HEK293 (cell line): ENCODE measurements around the gene TCF21.

Experiments used
- CTCF ChIA-PET: fragments of 350-600 bp; formaldehyde crosslinking; extraction: SDS; loops from one replicate; lab custom pipeline; 2021; ENCODE audit warnings: antibody characterized with exemption; lab: Yijun Ruan, JAX
- POLR2A ChIA-PET: fragments of 300-600 bp; formaldehyde crosslinking; extraction: SDS; loops from one replicate; lab custom pipeline; 2020; ENCODE audit warnings: antibody characterized with exemption, inconsistent platforms; lab: Yijun Ruan, JAX
- H3K27ac ChIP-seq: fragments of 200-500 bp; sonication (Bioruptor generic); 2 replicates; pipeline ENCODE4 v1.5.1; 2014; ENCODE audit warnings: low read depth, low read length, control low read depth, inconsistent platforms; ENCODE audit errors: extremely low read depth
- H3K36me3 ChIP-seq, 2 experiments: fragments of 200-500 bp in 1 of 2; sonication (Bioruptor generic) in 1 of 2; 1 replicate in 1 of 2; 2 replicates in 1 of 2; pipeline ENCODE4 v1.5.1; 2014 to 2017; ENCODE audit warnings: inconsistent platforms in 2 of 2, low read length in 2 of 2; ENCODE audit not compliant: control insufficient read depth in 2 of 2, insufficient read depth in 1 of 2
- H3K4me1 ChIP-seq: fragments of 200-500 bp; sonication (Bioruptor generic); 2 replicates; pipeline ENCODE4 v1.5.1; 2014; ENCODE audit warnings: mild to moderate bottlenecking, low read length, inconsistent platforms; ENCODE audit not compliant: control insufficient read depth, insufficient read depth
- H3K4me3 ChIP-seq: 2 replicates; pipeline ENCODE4 v1.5.1; 2011; ENCODE audit warnings: low read depth, mild to moderate bottlenecking, control low read depth, low read length, moderate library complexity
- H3K9me3 ChIP-seq: fragments of 200-500 bp; sonication (Bioruptor generic); 2 replicates; pipeline ENCODE4 v1.5.1; 2014; ENCODE audit warnings: low read depth, low read length, inconsistent platforms; ENCODE audit not compliant: control insufficient read depth, insufficient read depth
- MEIS1 ChIP-seq: sonication (generic); formaldehyde crosslinking; IDR thresholded peaks from 2 replicates; pipeline ENCODE4 v1.8.1; 2022; ENCODE audit warnings: missing genetic modification reagents, mild to moderate bottlenecking, borderline replicate concordance
- OVOL3 ChIP-seq: fragments of 450-650 bp; formaldehyde crosslinking; IDR thresholded peaks from 2 replicates; pipeline ENCODE4 v1.5.1; 2016; ENCODE audit warnings: missing biosample characterization, missing genetic modification characterization
- PRDM1 ChIP-seq: fragments of 450-650 bp; formaldehyde crosslinking; IDR thresholded peaks from 2 replicates; pipeline ENCODE4; 2016; ENCODE audit warnings: missing biosample characterization, missing genetic modification characterization
- RBAK ChIP-seq: fragments of 450-650 bp; formaldehyde crosslinking; IDR thresholded peaks from 2 replicates; pipeline ENCODE4 v1.5.1; 2016; ENCODE audit warnings: missing biosample characterization, missing genetic modification characterization
- ZBTB48 ChIP-seq: fragments of 450-650 bp; formaldehyde crosslinking; IDR thresholded peaks from 2 replicates; pipeline ENCODE4 v1.5.1; 2016; ENCODE audit warnings: missing biosample characterization, missing genetic modification characterization
- ZNF138 ChIP-seq: fragments of 450-650 bp; formaldehyde crosslinking; IDR thresholded peaks from 2 replicates; pipeline ENCODE4 v1.5.1; 2016; ENCODE audit warnings: missing biosample characterization, missing genetic modification characterization, borderline replicate concordance
- ZNF155 ChIP-seq: fragments of 450-650 bp; formaldehyde crosslinking; IDR thresholded peaks from 2 replicates; pipeline ENCODE4 v1.5.1; 2016; ENCODE audit warnings: missing biosample characterization, missing genetic modification characterization
- ZNF157 ChIP-seq: fragments of 450-650 bp; formaldehyde crosslinking; IDR thresholded peaks from 2 replicates; pipeline ENCODE4 v1.5.1; 2016; ENCODE audit warnings: missing biosample characterization, missing genetic modification characterization
- ZNF174 ChIP-seq: fragments of 450-650 bp; formaldehyde crosslinking; IDR thresholded peaks from 2 replicates; pipeline ENCODE4 v1.5.0; 2017; ENCODE audit warnings: missing biosample characterization, mild to moderate bottlenecking, missing genetic modification characterization
- ZNF19 ChIP-seq: fragments of 450-650 bp; formaldehyde crosslinking; IDR thresholded peaks from 2 replicates; pipeline ENCODE4; 2016; ENCODE audit warnings: missing biosample characterization, missing genetic modification characterization, low read depth
- ZNF239 ChIP-seq: fragments of 450-650 bp; formaldehyde crosslinking; IDR thresholded peaks from 2 replicates; pipeline ENCODE4 v1.5.1; 2016; ENCODE audit warnings: missing biosample characterization, missing genetic modification characterization
- ZNF274 ChIP-seq, 2 experiments: fragments of 200-500 bp in 1 of 2; fragments of 450-650 bp in 1 of 2; sonication (Bioruptor generic) in 1 of 2; formaldehyde crosslinking in 1 of 2; IDR thresholded peaks; 2 replicates each; pipeline versions ENCODE4 v1.5.1 to v1.6.1; 2014 to 2016; ENCODE audit warnings: borderline replicate concordance in 1 of 2, inconsistent platforms in 1 of 2, low read length in 1 of 2, missing biosample characterization in 1 of 2, missing genetic modification characterization in 1 of 2
- ZNF324 ChIP-seq: fragments of 450-650 bp; formaldehyde crosslinking; IDR thresholded peaks from 2 replicates; pipeline ENCODE4 v1.5.1; 2016; ENCODE audit warnings: missing biosample characterization, missing genetic modification characterization
- ZNF335 ChIP-seq: fragments of 450-650 bp; formaldehyde crosslinking; conservative IDR thresholded peaks from 2 replicates; pipeline ENCODE4 v1.5.1; 2016; ENCODE audit warnings: missing biosample characterization, missing genetic modification characterization
- ZNF366 ChIP-seq: fragments of 450-650 bp; formaldehyde crosslinking; conservative IDR thresholded peaks from 2 replicates; pipeline ENCODE4 v1.5.1; 2016; ENCODE audit warnings: missing biosample characterization, missing genetic modification characterization
- ZNF473 ChIP-seq: fragments of 450-650 bp; formaldehyde crosslinking; IDR thresholded peaks from 2 replicates; pipeline ENCODE4 v1.5.1; 2017; ENCODE audit warnings: missing biosample characterization, missing genetic modification characterization
- ZNF561 ChIP-seq: fragments of 450-650 bp; IDR thresholded peaks from 2 replicates; pipeline ENCODE4 v1.5.1; 2018; ENCODE audit warnings: missing biosample characterization, missing genetic modification characterization, borderline replicate concordance
- ZNF660 ChIP-seq: fragments of 450-650 bp; IDR thresholded peaks from 2 replicates; pipeline ENCODE4 v1.5.1; 2018; ENCODE audit warnings: missing biosample characterization, mild to moderate bottlenecking, missing genetic modification characterization
- ZNF701 ChIP-seq: fragments of 450-650 bp; formaldehyde crosslinking; IDR thresholded peaks from 2 replicates; pipeline ENCODE4 v1.5.1; 2016; ENCODE audit warnings: missing biosample characterization, missing genetic modification characterization
- ZNF777 ChIP-seq: fragments of 450-650 bp; formaldehyde crosslinking; IDR thresholded peaks from 2 replicates; pipeline ENCODE4 v1.5.1; 2017; ENCODE audit warnings: missing biosample characterization, missing genetic modification characterization, borderline replicate concordance
- TF ChIP-seq, protein P1 (sequence below): fragments of 450-650 bp; formaldehyde crosslinking; IDR thresholded peaks from 2 replicates; pipeline ENCODE4 v1.5.1; 2016; ENCODE audit warnings: missing biosample characterization, missing genetic modification characterization
- TF ChIP-seq, protein P2 (sequence below): fragments of 450-650 bp; formaldehyde crosslinking; IDR thresholded peaks from 2 replicates; pipeline ENCODE4 v1.5.1; 2016; ENCODE audit warnings: missing biosample characterization, missing genetic modification characterization
- TF ChIP-seq, protein P3 (sequence below): fragments of 450-650 bp; formaldehyde crosslinking; optimal IDR thresholded peaks from 2 replicates; pipeline ENCODE3; 2016; ENCODE audit warnings: missing biosample characterization, mild to moderate bottlenecking, missing genetic modification characterization
- TF ChIP-seq, protein P4 (sequence below): fragments of 450-650 bp; formaldehyde crosslinking; IDR thresholded peaks from 2 replicates; pipeline ENCODE4 v1.5.1; 2017; ENCODE audit warnings: missing biosample characterization, missing genetic modification characterization
- TF ChIP-seq, protein P5 (sequence below): fragments of 450-650 bp; formaldehyde crosslinking; IDR thresholded peaks from 2 replicates; pipeline ENCODE4 v1.5.1; 2017; ENCODE audit warnings: missing biosample characterization, missing genetic modification characterization
- TF ChIP-seq, protein P6 (sequence below): fragments of 450-650 bp; formaldehyde crosslinking; IDR thresholded peaks from 2 replicates; pipeline ENCODE4 v1.5.1; 2017; ENCODE audit warnings: missing biosample characterization, missing genetic modification characterization

Gene TCF21

DNA sequence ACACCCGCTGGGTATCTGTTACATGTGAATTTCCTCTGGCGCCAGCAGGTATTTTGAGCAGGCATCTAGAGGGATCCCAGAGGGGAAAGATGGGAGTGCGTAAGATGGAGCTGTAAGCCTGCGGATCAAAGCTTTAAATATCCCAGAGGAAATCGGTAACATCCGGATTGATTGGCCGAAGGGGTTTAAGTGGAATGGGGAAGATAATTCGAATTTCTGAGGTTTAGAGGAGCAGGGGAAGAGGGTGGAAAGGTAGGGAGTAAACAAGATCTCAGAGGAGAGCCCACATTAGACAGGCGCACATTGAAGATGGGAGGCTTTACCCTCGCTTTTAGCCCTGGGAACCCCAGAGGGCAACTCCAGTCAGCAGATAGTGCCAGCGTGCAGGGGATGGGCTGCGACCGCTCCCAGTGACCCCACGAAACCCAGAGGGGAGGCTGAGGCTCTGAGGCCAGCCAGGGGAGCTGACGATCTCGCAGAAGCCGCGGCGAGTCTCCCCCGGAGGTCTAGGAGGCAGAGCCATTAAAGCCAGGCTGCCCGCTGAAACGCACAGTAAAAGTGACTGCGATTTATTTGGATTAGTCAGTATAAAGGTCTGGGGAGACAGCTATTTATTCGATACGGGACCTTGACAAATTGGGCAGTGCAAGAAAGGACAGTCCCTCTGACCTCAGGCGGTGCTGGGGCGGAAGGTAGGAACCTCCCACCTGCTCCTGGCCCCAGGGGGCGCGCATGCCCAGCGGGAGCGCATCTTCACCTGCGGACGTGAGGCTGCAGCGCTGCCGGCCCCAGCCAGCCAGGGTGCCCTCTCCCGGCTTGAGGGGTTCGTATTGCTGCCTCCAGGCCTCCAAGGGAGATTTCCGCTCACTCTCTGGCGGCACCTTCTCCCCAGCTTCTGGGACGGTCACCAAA, 34.3 kb upstream of the TCF21 start (continued):
- TF ChIP-seq ZNF324 (tag by site-specific recombination) (no peak), ZNF366 (tag by site-specific recombination) (no peak), PRDM1 (no peak), ZNF777 (tag by site-specific recombination) (no peak), RBAK (no peak), ZNF335 (tag by site-specific recombination) (peak; percentile 96)
- TF ChIP-seq, protein P1, sequence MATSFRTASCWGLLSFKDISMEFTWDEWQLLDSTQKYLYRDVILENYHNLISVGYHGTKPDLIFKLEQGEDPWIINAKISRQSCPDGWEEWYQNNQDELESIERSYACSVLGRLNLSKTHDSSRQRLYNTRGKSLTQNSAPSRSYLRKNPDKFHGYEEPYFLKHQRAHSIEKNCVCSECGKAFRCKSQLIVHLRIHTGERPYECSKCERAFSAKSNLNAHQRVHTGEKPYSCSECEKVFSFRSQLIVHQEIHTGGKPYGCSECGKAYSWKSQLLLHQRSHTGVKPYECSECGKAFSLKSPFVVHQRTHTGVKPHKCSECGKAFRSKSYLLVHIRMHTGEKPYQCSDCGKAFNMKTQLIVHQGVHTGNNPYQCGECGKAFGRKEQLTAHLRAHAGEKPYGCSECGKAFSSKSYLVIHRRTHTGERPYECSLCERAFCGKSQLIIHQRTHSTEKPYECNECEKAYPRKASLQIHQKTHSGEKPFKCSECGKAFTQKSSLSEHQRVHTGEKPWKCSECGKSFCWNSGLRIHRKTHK (tag by site-specific recombination), result no peak
- TF ChIP-seq, all 188 proteins: peak for 22

DNA sequence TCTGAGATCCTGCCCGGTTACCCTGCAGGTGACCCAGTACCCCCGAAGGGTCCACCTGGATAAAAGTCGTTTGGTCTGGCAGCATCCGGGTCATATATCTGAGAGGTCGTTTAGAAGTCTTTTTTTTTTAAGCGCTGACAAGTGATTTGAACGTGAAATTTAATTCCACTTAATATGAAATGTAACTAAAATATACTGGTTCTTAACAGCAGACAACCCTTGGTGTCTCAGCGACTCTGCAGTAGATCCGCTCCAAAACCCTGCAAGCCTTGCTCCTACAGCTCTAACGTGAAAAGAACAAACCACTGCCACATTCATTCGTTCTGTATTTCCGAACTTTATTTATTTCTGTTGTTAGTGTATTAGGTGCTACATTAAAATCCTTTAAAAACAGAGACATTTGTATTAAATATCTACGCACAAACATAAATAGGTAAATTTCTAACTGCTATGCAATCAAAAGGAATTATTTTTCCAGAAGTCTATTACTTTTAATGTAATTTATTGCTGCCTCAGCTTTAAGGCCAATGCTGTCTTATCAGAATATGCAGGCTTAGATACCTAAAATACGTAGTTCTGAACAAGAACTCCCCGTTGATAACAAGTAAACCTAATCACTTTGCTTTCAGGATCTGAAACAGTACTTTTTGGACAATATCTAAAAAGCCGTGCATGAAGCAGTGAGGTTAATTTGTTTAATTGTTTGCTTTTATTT, 33.5 kb upstream of the TCF21 start:
- H3K27ac ChIP-seq, result no peak overlapping the region
- H3K4me3 ChIP-seq, result peak overlapping the region; percentile 47
- H3K36me3 ChIP-seq, result no peaks in the 10 kb centered on the region
- no peaks in the 10 kb centered on the region for H3K9me3 ChIP-seq
- ChIA-PET CTCF (interaction anchor here (0.6 to 5.2 kb wide), 11 partner anchors 9 to 269 kb away, joined by 3 to 26 read pairs (median 4); no protein-coding TSS in a partner anchor), POLR2A (no interaction called here)
- H3K4me1 ChIP-seq, result no peaks in the 10 kb centered on the region
- TF ChIP-seq ZNF19 (tag by site-specific recombination) (no peak), ZNF239 (tag by site-specific recombination) (no peak), ZNF701 (tag by site-specific recombination) (no peak), ZNF335 (tag by site-specific recombination) (peak; percentile 11; the same call in 1 of the 2 replicates), MEIS1 (CRISPR knock-in tag) (no peak), ZNF660 (tag by site-specific recombination) (no peak), ZNF138 (no peak), ZNF174 (tag by site-specific recombination) (no peak), ZNF157 (no peak), ZNF473 (tag by site-specific recombination) (no peak), ZNF561 (tag by site-specific recombination) (0 out of 2 replicates have a peak, but pooled peaks have one; percentile 6), ZBTB48 (tag by site-specific recombination) (no peak), ZNF274 (IDR thresholded peaks at IDR 0.05; ENCODE audit: low read length) (no peak), ZNF274 (tag by site-specific recombination; IDR thresholded peaks at IDR 0.05; ENCODE audit: borderline replicate concordance) (no peak), OVOL3 (tag by site-specific recombination) (no peak), ZNF155 (no peak)
- TF ChIP-seq, protein P2, sequence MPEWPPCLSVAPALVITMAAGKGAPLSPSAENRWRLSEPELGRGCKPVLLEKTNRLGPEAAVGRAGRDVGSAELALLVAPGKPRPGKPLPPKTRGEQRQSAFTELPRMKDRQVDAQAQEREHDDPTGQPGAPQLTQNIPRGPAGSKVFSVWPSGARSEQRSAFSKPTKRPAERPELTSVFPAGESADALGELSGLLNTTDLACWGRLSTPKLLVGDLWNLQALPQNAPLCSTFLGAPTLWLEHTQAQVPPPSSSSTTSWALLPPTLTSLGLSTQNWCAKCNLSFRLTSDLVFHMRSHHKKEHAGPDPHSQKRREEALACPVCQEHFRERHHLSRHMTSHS (tag by site-specific recombination), result no peak
- TF ChIP-seq, protein P3, sequence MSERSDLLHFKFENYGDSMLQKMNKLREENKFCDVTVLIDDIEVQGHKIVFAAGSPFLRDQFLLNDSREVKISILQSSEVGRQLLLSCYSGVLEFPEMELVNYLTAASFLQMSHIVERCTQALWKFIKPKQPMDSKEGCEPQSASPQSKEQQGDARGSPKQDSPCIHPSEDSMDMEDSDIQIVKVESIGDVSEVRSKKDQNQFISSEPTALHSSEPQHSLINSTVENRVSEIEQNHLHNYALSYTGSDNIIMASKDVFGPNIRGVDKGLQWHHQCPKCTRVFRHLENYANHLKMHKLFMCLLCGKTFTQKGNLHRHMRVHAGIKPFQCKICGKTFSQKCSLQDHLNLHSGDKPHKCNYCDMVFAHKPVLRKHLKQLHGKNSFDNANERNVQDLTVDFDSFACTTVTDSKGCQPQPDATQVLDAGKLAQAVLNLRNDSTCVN (tag by site-specific recombination), result peak; percentile 3
- TF ChIP-seq, protein P4, sequence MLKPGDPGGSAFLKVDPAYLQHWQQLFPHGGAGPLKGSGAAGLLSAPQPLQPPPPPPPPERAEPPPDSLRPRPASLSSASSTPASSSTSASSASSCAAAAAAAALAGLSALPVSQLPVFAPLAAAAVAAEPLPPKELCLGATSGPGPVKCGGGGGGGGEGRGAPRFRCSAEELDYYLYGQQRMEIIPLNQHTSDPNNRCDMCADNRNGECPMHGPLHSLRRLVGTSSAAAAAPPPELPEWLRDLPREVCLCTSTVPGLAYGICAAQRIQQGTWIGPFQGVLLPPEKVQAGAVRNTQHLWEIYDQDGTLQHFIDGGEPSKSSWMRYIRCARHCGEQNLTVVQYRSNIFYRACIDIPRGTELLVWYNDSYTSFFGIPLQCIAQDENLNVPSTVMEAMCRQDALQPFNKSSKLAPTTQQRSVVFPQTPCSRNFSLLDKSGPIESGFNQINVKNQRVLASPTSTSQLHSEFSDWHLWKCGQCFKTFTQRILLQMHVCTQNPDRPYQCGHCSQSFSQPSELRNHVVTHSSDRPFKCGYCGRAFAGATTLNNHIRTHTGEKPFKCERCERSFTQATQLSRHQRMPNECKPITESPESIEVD (tag by site-specific recombination), result 0 out of 2 replicates have a peak, but pooled peaks have one; percentile 5
- TF ChIP-seq, protein P5, sequence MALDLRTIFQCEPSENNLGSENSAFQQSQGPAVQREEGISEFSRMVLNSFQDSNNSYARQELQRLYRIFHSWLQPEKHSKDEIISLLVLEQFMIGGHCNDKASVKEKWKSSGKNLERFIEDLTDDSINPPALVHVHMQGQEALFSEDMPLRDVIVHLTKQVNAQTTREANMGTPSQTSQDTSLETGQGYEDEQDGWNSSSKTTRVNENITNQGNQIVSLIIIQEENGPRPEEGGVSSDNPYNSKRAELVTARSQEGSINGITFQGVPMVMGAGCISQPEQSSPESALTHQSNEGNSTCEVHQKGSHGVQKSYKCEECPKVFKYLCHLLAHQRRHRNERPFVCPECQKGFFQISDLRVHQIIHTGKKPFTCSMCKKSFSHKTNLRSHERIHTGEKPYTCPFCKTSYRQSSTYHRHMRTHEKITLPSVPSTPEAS (tag by site-specific recombination), result no peak
- TF ChIP-seq, protein P6, sequence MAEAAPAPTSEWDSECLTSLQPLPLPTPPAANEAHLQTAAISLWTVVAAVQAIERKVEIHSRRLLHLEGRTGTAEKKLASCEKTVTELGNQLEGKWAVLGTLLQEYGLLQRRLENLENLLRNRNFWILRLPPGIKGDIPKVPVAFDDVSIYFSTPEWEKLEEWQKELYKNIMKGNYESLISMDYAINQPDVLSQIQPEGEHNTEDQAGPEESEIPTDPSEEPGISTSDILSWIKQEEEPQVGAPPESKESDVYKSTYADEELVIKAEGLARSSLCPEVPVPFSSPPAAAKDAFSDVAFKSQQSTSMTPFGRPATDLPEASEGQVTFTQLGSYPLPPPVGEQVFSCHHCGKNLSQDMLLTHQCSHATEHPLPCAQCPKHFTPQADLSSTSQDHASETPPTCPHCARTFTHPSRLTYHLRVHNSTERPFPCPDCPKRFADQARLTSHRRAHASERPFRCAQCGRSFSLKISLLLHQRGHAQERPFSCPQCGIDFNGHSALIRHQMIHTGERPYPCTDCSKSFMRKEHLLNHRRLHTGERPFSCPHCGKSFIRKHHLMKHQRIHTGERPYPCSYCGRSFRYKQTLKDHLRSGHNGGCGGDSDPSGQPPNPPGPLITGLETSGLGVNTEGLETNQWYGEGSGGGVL (tag by site-specific recombination), result no peak
